GM12878 (cell line): Measurements from ENCODE around the gene CNGA1. TPM values are rescaled to one million over a fixed set of nuclear protein-coding genes. Genes with fewer than 3 reads are reported as not detected.

Experiments
- polyA plus RNA-seq, 11 experiments: library from polyadenylated mRNA; depleted of rRNA in 4 of 11; unstranded in 6 of 11; stranded (reverse) in 5 of 11; fragments of >200 nt; fragmentation: Nextera tagmentation in 4 of 11; fragmentation: Illumina TruSeq in 1 of 11; extraction: Ambion mirVana in 4 of 11; extraction: Trizol in 1 of 11; gene quantifications; 1 replicate in 1 of 11; 2 replicates in 10 of 11; pipeline versions ENCODE4 v1.2.1 to v1.2.3, GENCODE V29; 2011 to 2016; ENCODE audit warnings: inconsistent platforms in 2 of 11, missing spikeins in 2 of 11, low read depth in 1 of 11
- total RNA-seq, 4 experiments: library from RNA; depleted of rRNA in 3 of 4; stranded (reverse); fragments of >200 nt in 3 of 4; fragmentation: Illumina TruSeq in 1 of 4; extraction: Trizol in 1 of 4; gene quantifications; 2 replicates each; pipeline versions ENCODE4 v1.2.1 to v1.2.3, GENCODE V29; 2013 to 2021

CNGA1 gene
- total and polyA plus RNA-seq, 10 of the 15 experiments (the other 5 are each of a cell fraction or from before 2014, with no cell fraction given): 0.38 to 14.2 (median 5.1) TPM

Other genes with a start within 250 kb of the CNGA1 start
- gene CORIN, start 178.6 kb downstream of the CNGA1 start, total RNA-seq (2014; rRNA removed): 0.06 TPM in 1 of 2 replicates, not detected in the other
- gene CORIN, start 178.6 kb downstream of the CNGA1 start, total RNA-seq (2014; rRNA removed; fragmentation: Illumina TruSeq; extraction: Trizol): 0.04 TPM in 1 of 2 replicates, not detected in the other
- not detected in 2 replicates for gene CORIN, start 178.6 kb downstream of the CNGA1 start, total RNA-seq (2021)
- gene CORIN, start 178.6 kb downstream of the CNGA1 start, polyA plus RNA-seq (2011; rRNA removed): 0.45 and 0.68 TPM in 2 replicates
- not detected in 2 replicates for gene CORIN, start 178.6 kb downstream of the CNGA1 start, polyA plus RNA-seq (2014; fragmentation: Illumina TruSeq; extraction: Trizol)
- gene CORIN, start 178.6 kb downstream of the CNGA1 start, polyA plus RNA-seq (2014; fragmentation: Nextera tagmentation; extraction: Ambion mirVana): under 1 TPM; 0.02 to 0.10 TPM
- 0.10 TPM in 1 of 2 replicates, not detected in the other for gene CORIN, start 178.6 kb downstream of the CNGA1 start, polyA plus RNA-seq (2014; rRNA removed)
- under 1 TPM; 0.09 to 0.21 TPM for gene CORIN, start 178.6 kb downstream of the CNGA1 start, polyA plus RNA-seq (2016; fragmentation: Nextera tagmentation; extraction: Ambion mirVana)
- gene NFXL1, start 102.1 kb downstream of the CNGA1 start, total RNA-seq (2014; rRNA removed): 13.1 and 13.7 TPM in 2 replicates
- 8.1 and 9.3 TPM in 2 replicates for gene NFXL1, start 102.1 kb downstream of the CNGA1 start, total RNA-seq (2014; rRNA removed; fragmentation: Illumina TruSeq; extraction: Trizol)
- 14.0 and 15.5 TPM in 2 replicates for gene NFXL1, start 102.1 kb downstream of the CNGA1 start, total RNA-seq (2021)
- gene NFXL1, start 102.1 kb downstream of the CNGA1 start, polyA plus RNA-seq (2011; rRNA removed): 16.5 and 19.2 TPM in 2 replicates
- gene NFXL1, start 102.1 kb downstream of the CNGA1 start, polyA plus RNA-seq (2014; fragmentation: Illumina TruSeq; extraction: Trizol): 11.9 and 18.9 TPM in 2 replicates
- gene NFXL1, start 102.1 kb downstream of the CNGA1 start, polyA plus RNA-seq (2014; fragmentation: Nextera tagmentation; extraction: Ambion mirVana): 10 to 100 TPM in 1 of 2 experiments, 1 to 10 TPM in 1; 8.8 to 10.0 TPM
- 12.6 TPM in 2 replicates for gene NFXL1, start 102.1 kb downstream of the CNGA1 start, polyA plus RNA-seq (2014; rRNA removed)
- gene NFXL1, start 102.1 kb downstream of the CNGA1 start, polyA plus RNA-seq (2016; fragmentation: Nextera tagmentation; extraction: Ambion mirVana): 10 to 100 TPM; 13.8 to 15.8 TPM
- gene NIPAL1, start 91 bp upstream of the CNGA1 start, total RNA-seq (2014; rRNA removed): 5.1 and 7.8 TPM in 2 replicates
- gene NIPAL1, start 91 bp upstream of the CNGA1 start, total RNA-seq (2014; rRNA removed; fragmentation: Illumina TruSeq; extraction: Trizol): 9.3 and 9.7 TPM in 2 replicates
- 8.7 and 10.0 TPM in 2 replicates for gene NIPAL1, start 91 bp upstream of the CNGA1 start, total RNA-seq (2021)
- 0.46 and 0.62 TPM in 2 replicates for gene NIPAL1, start 91 bp upstream of the CNGA1 start, polyA plus RNA-seq (2011; rRNA removed)
- 8.8 and 10.3 TPM in 2 replicates for gene NIPAL1, start 91 bp upstream of the CNGA1 start, polyA plus RNA-seq (2014; fragmentation: Illumina TruSeq; extraction: Trizol)
- gene NIPAL1, start 91 bp upstream of the CNGA1 start, polyA plus RNA-seq (2014; fragmentation: Nextera tagmentation; extraction: Ambion mirVana): 1 to 10 TPM; 1.1 to 2.0 TPM
- gene NIPAL1, start 91 bp upstream of the CNGA1 start, polyA plus RNA-seq (2014; rRNA removed): 4.7 and 5.4 TPM in 2 replicates
- 1 to 10 TPM; 6.6 to 7.2 TPM for gene NIPAL1, start 91 bp upstream of the CNGA1 start, polyA plus RNA-seq (2016; fragmentation: Nextera tagmentation; extraction: Ambion mirVana)
- 2.1 and 2.7 TPM in 2 replicates for gene TXK, start 117.6 kb upstream of the CNGA1 start, total RNA-seq (2014; rRNA removed)
- gene TXK, start 117.6 kb upstream of the CNGA1 start, total RNA-seq (2014; rRNA removed; fragmentation: Illumina TruSeq; extraction: Trizol): 1.8 and 2.1 TPM in 2 replicates
- gene TXK, start 117.6 kb upstream of the CNGA1 start, total RNA-seq (2021): 1.3 and 1.4 TPM in 2 replicates
- 1.5 and 2.4 TPM in 2 replicates for gene TXK, start 117.6 kb upstream of the CNGA1 start, polyA plus RNA-seq (2011; rRNA removed)
- 2.9 and 3.1 TPM in 2 replicates for gene TXK, start 117.6 kb upstream of the CNGA1 start, polyA plus RNA-seq (2014; fragmentation: Illumina TruSeq; extraction: Trizol)
- under 1 TPM; 0.44 to 0.95 TPM for gene TXK, start 117.6 kb upstream of the CNGA1 start, polyA plus RNA-seq (2014; fragmentation: Nextera tagmentation; extraction: Ambion mirVana)
- 1.6 and 2.4 TPM in 2 replicates for gene TXK, start 117.6 kb upstream of the CNGA1 start, polyA plus RNA-seq (2014; rRNA removed)
- 1 to 10 TPM in 1 of 2 experiments, under 1 TPM in 1; 0.91 to 1.1 TPM for gene TXK, start 117.6 kb upstream of the CNGA1 start, polyA plus RNA-seq (2016; fragmentation: Nextera tagmentation; extraction: Ambion mirVana)